H1 (cell line): ENCODE results near the gene TCL1A. TPM values are rescaled to one million over a fixed set of nuclear protein-coding genes. Genes with fewer than 3 reads are reported as not detected.

Experiments
- CTCF ChIA-PET: fragments of 300-600 bp; sonication (Branson Sonifier 250); formaldehyde crosslinking; loops from one replicate; lab custom pipeline; 2021; ENCODE audit not compliant: partially characterized antibody; lab: Charles Lee
- POLR2A ChIA-PET: fragments of 300-600 bp; sonication (Branson Sonifier 250); formaldehyde crosslinking; loops from one replicate; lab custom pipeline; 2021; ENCODE audit warnings: inconsistent platforms; ENCODE audit not compliant: partially characterized antibody; lab: Charles Lee
- DNase-seq, 2 experiments: peaks; one replicate each; pipeline versions ENCODE4 v3.0.0 to v3.0.0-alpha.2; 2010 to 2022; ENCODE audit warnings: low spot score in 2 of 2, low read depth in 1 of 2, mixed read lengths in 1 of 2
- FAIRE-seq: peaks from 2 replicates; lab custom pipeline; 2011; peaks lifted over from hg19 to GRCh38; lab: Jason Lieb, UNC
- H2AFZ ChIP-seq: 2 replicates; pipeline ENCODE4 v1.8.1; 2012; ENCODE audit warnings: low read length, inconsistent platforms
- H2AK5ac ChIP-seq: 2 replicates; pipeline ENCODE4 v1.6.1; 2013; ENCODE audit warnings: low read depth, low read length
- H2BK120ac ChIP-seq: replicated peaks from 2 replicates; pipeline ENCODE3; 2013; ENCODE audit warnings: low read depth, low read length, inconsistent platforms
- H2BK12ac ChIP-seq: 2 replicates; pipeline ENCODE4 v1.6.1; 2013; ENCODE audit warnings: low read depth, low read length
- H2BK15ac ChIP-seq: 2 replicates; pipeline ENCODE4 v1.6.1; 2013; ENCODE audit warnings: low read length
- H2BK20ac ChIP-seq: 2 replicates; pipeline ENCODE4 v1.6.1; 2013; ENCODE audit warnings: low read length
- H2BK5ac ChIP-seq: 2 replicates; pipeline ENCODE4 v1.6.1; 2013; ENCODE audit warnings: low read depth, low read length
- H3K14ac ChIP-seq: 2 replicates; pipeline ENCODE4 v1.6.1; 2013; ENCODE audit warnings: inconsistent platforms; ENCODE audit not compliant: insufficient read length
- H3K18ac ChIP-seq: 2 replicates; pipeline ENCODE4 v1.6.1; 2013; ENCODE audit warnings: low read length; ENCODE audit errors: extremely low read depth
- H3K23ac ChIP-seq: 2 replicates; pipeline ENCODE4 v1.6.1; 2013; ENCODE audit warnings: inconsistent platforms; ENCODE audit not compliant: insufficient read length
- H3K23me2 ChIP-seq: 2 replicates; pipeline ENCODE4 v1.6.1; 2013; ENCODE audit warnings: low read depth, low read length
- H3K27ac ChIP-seq: 2 replicates; pipeline ENCODE4 v1.6.1; 2011; ENCODE audit warnings: low read depth, low read length, inconsistent platforms
- H3K27me3 ChIP-seq, 4 experiments: replicated peaks in 1 of 4; 1 replicate in 1 of 4; 2 replicates in 3 of 4; pipeline versions ENCODE4 v1.6.1 to v1.8.1; 2011 to 2013; ENCODE audit warnings: low read length in 3 of 4, mild to moderate bottlenecking in 3 of 4, inconsistent platforms in 2 of 4, mixed read lengths in 2 of 4, moderate library complexity in 1 of 4; ENCODE audit not compliant: control insufficient read depth in 3 of 4, insufficient read depth in 3 of 4; ENCODE audit errors: extremely low read depth in 1 of 4
- H3K36me3 ChIP-seq, 4 experiments: 2 replicates each; pipeline versions ENCODE4 v1.6.1 to v1.8.1; 2011 to 2013; ENCODE audit warnings: mild to moderate bottlenecking in 4 of 4, low read length in 3 of 4, moderate library complexity in 2 of 4, control low read depth in 1 of 4, inconsistent platforms in 1 of 4; ENCODE audit not compliant: insufficient read depth in 4 of 4, control insufficient read depth in 2 of 4
- H3K4ac ChIP-seq: replicated peaks from 2 replicates; pipeline ENCODE3; 2013; ENCODE audit warnings: low read length, low read depth, mixed read lengths, inconsistent platforms; ENCODE audit not compliant: insufficient read length
- H3K4me1 ChIP-seq, 4 experiments: replicated peaks in 1 of 4; 1 replicate in 1 of 4; 2 replicates in 3 of 4; pipeline versions ENCODE4 v1.6.1 to v1.8.1; 2011 to 2013; ENCODE audit warnings: low read length in 3 of 4, inconsistent platforms in 2 of 4, mixed read lengths in 1 of 4; ENCODE audit not compliant: insufficient read depth in 4 of 4, control insufficient read depth in 3 of 4
- H3K4me2 ChIP-seq, 2 experiments: 2 replicates each; pipeline versions ENCODE4 v1.6.1 to v1.8.1; 2011 to 2013; ENCODE audit warnings: low read depth in 2 of 2, low read length in 2 of 2, control low read depth in 1 of 2, inconsistent platforms in 1 of 2, mild to moderate bottlenecking in 1 of 2; ENCODE audit not compliant: insufficient read depth in 1 of 2
- H3K4me3 ChIP-seq, 4 experiments: fragments of 200-600, 300-600 bp in 1 of 4; sonication (generic), shearing (Covaris generic), sonication (Bioruptor Twin) in 1 of 4; 2 replicates each; pipeline versions ENCODE4 v1.5.1 to v1.8.1; 2011 to 2016; ENCODE audit warnings: low read length in 4 of 4, low read depth in 3 of 4, control low read depth in 2 of 4, inconsistent platforms in 2 of 4, mild to moderate bottlenecking in 2 of 4, mixed read lengths in 1 of 4, moderate library complexity in 1 of 4; ENCODE audit not compliant: insufficient read depth in 2 of 4; ENCODE audit errors: extremely low read depth in 1 of 4
- H3K56ac ChIP-seq: replicated peaks from 2 replicates; pipeline ENCODE3; 2013; ENCODE audit warnings: low read depth, mild to moderate bottlenecking, mixed read lengths, low read length, inconsistent platforms; ENCODE audit not compliant: insufficient read length
- H3K79me1 ChIP-seq: 2 replicates; pipeline ENCODE4 v1.6.1; 2013; ENCODE audit warnings: low read depth, low read length, control low read depth
- H3K79me2 ChIP-seq, 2 experiments: 2 replicates each; pipeline versions ENCODE4 v1.6.1 to v1.8.1; 2012 to 2013; ENCODE audit warnings: low read length in 2 of 2, mild to moderate bottlenecking in 2 of 2, inconsistent platforms in 1 of 2; ENCODE audit not compliant: insufficient read depth in 2 of 2, control insufficient read depth in 1 of 2
- H3K9ac ChIP-seq, 4 experiments: replicated peaks in 1 of 4; 1 replicate in 1 of 4; 2 replicates in 3 of 4; pipeline versions ENCODE4 v1.6.1 to v1.8.1; 2011 to 2013; ENCODE audit warnings: low read depth in 3 of 4, low read length in 3 of 4, control low read depth in 2 of 4, mild to moderate bottlenecking in 2 of 4, moderate library complexity in 2 of 4, inconsistent platforms in 1 of 4; ENCODE audit errors: extremely low read depth in 1 of 4
- H3K9me3 ChIP-seq, 2 experiments: 2 replicates each; pipeline versions ENCODE4 v1.6.1 to v1.8.1; 2012 to 2013; ENCODE audit warnings: mild to moderate bottlenecking in 2 of 2, moderate library complexity in 2 of 2, control low read depth in 1 of 2, inconsistent platforms in 1 of 2, low read depth in 1 of 2, low read length in 1 of 2, mixed read lengths in 1 of 2; ENCODE audit not compliant: insufficient read depth in 2 of 2
- H4K20me1 ChIP-seq, 2 experiments: replicated peaks in 1 of 2; 2 replicates each; pipeline versions ENCODE3 to v1.8.1; 2011 to 2013; ENCODE audit warnings: inconsistent platforms in 2 of 2, low read length in 2 of 2, mild to moderate bottlenecking in 1 of 2; ENCODE audit not compliant: insufficient read depth in 2 of 2, control insufficient read depth in 1 of 2
- H4K5ac ChIP-seq: 2 replicates; pipeline ENCODE4 v1.6.1; 2013; ENCODE audit warnings: low read length, low read depth, mixed read lengths, inconsistent platforms; ENCODE audit not compliant: insufficient read length
- H4K8ac ChIP-seq: 2 replicates; pipeline ENCODE4 v1.8.0; 2013; ENCODE audit warnings: mild to moderate bottlenecking, moderate library complexity, low read length, inconsistent platforms; ENCODE audit not compliant: insufficient read depth; ENCODE audit errors: extremely low read depth
- H4K91ac ChIP-seq: replicated peaks from 2 replicates; pipeline ENCODE3; 2013; ENCODE audit warnings: low read length, mixed read lengths, inconsistent platforms; ENCODE audit not compliant: insufficient read length
- GABPA ChIP-seq: IDR thresholded peaks from 2 replicates; pipeline ENCODE4 v1.6.1; 2011; ENCODE audit warnings: mild to moderate bottlenecking, low read length, moderate library complexity, borderline replicate concordance; ENCODE audit not compliant: insufficient read depth
- POLR2A ChIP-seq, 2 experiments: IDR thresholded peaks; 1 replicate in 1 of 2; 2 replicates in 1 of 2; pipeline ENCODE4 v1.6.1; 2011; ENCODE audit warnings: low read depth in 2 of 2, low read length in 2 of 2, mild to moderate bottlenecking in 2 of 2; ENCODE audit errors: control extremely low read depth in 1 of 2
- RNF2 ChIP-seq: fragments of 200-900, 300-1000 bp; sonication (generic); IDR thresholded peaks from 2 replicates; pipeline ENCODE4 v1.7.1; 2016; ENCODE audit warnings: borderline replicate concordance, low read depth, mild to moderate bottlenecking, antibody characterized with exemption, low read length; ENCODE audit not compliant: poor library complexity, severe bottlenecking; ENCODE audit errors: missing control alignments
- SP1 ChIP-seq: IDR thresholded peaks from 2 replicates; pipeline ENCODE4 v1.6.1; 2011; ENCODE audit warnings: low read depth, low read length
- WGBS, 2 experiments: shearing (Covaris generic) in 1 of 2; methylation state at CpG; one replicate each; pipeline versions ENCODE4 v1.1.6 to v1.1.7; 2013 to 2015; ENCODE audit warnings: low lambda C conversion rate in 2 of 2, mixed read lengths in 2 of 2, inconsistent platforms in 1 of 2, low coverage in 1 of 2, missing lambda C conversion rate in 1 of 2; ENCODE audit not compliant: insufficient replicate concordance in 2 of 2, insufficient coverage in 1 of 2, insufficient read length in 1 of 2; ENCODE audit errors: extremely low coverage in 1 of 2, missing lambda C conversion rate in 1 of 2; 5-methylcytosine and 5-hydroxymethylcytosine counted together
- polyA plus RNA-seq, 7 experiments: library from polyadenylated mRNA; depleted of rRNA in 3 of 7; stranded (reverse) in 5 of 7; unstranded in 2 of 7; fragments of >200 nt in 5 of 7; fragments of 200-250 nt in 2 of 7; gene quantifications; 1 replicate in 5 of 7; 2 replicates in 1 of 7; 4 replicates in 1 of 7; pipeline versions ENCODE4 v1.2.1 to v1.2.3, GENCODE V29; 2011 to 2013; ENCODE audit warnings: missing spikeins in 2 of 7, mixed read lengths in 2 of 7
- total RNA-seq: library from RNA; stranded (reverse); fragmentation: NEBNext Ultra II Directional; extraction: Animal tissue kit (Norgen Biotek cat#: 25700); gene quantifications from 2 replicates; pipeline ENCODE4 v1.2.1, GENCODE V29; 2021
- TF ChIP-seq, protein P1 (sequence below): IDR thresholded peaks from 2 replicates; pipeline ENCODE4 v1.6.1; 2012; ENCODE audit warnings: inconsistent platforms

Gene TCL1A
- total and polyA plus RNA-seq, 2 of the 8 experiments (the other 6 are each of a cell fraction or from before 2014, with no cell fraction given): 0.35 to 7.6 TPM

DNA sequence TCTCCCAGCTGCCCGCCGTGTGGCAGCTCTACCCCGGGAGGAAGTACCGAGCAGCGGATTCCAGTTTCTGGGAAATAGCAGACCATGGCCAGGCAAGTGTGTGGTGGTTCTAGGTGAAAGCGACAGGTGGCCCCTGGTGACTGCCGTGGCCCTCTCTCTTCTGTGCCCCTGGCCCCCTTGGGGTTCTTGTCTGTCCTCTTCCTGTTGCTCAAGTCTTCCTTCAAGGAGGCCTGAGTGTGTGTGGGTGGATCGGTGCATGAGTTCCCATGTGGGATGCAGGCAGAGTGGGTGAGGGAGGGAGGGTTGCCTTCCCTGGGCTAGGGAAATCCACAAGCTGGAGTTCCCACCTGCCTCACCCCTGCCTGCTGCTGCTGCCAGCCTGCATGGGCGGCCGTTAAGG is 23.1 kb downstream of the TCL1A start:
- Histone ChIP-seq H2BK5ac (no peak overlapping the region), H3K27ac (no peak overlapping the region), H3K79me2 (no peaks in the 10 kb centered on the region), H4K91ac (no peak overlapping the region), H4K8ac (no peak overlapping the region), H3K4ac (no peak overlapping the region)
- TF ChIP-seq POLR2A (IDR thresholded peaks at IDR 0.05; ENCODE audit: control extremely low read depth in 1 of 2, low read depth in 2 of 2, low read length in 2 of 2): no peak
- TF ChIP-seq, protein P1, sequence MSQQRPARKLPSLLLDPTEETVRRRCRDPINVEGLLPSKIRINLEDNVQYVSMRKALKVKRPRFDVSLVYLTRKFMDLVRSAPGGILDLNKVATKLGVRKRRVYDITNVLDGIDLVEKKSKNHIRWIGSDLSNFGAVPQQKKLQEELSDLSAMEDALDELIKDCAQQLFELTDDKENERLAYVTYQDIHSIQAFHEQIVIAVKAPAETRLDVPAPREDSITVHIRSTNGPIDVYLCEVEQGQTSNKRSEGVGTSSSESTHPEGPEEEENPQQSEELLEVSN: no peak; the same call in 1 of the 2 replicates
- TF ChIP-seq SP1: no peak
- TF ChIP-seq GABPA: no peak
- TF ChIP-seq RNF2: no peak
- TF ChIP-seq, all 59 proteins: peak for 0
- H2AFZ ChIP-seq: no peak overlapping the region
- H3K14ac ChIP-seq: no peak overlapping the region
- no peaks in the 10 kb centered on the region for H3K23me2 ChIP-seq
- H3K4me3 ChIP-seq: no peak overlapping the region
- no peaks in the 10 kb centered on the region for H3K9me3 ChIP-seq
- H3K56ac ChIP-seq: no peak overlapping the region
- H4K5ac ChIP-seq: no peak overlapping the region
- DNase-seq (no peak), FAIRE-seq (no peak)
- H2AK5ac ChIP-seq: no peak overlapping the region
- H3K18ac ChIP-seq: no peak overlapping the region; the same call in 1 of the 2 replicates
- no peak overlapping the region for H3K9ac ChIP-seq
- no peaks in the 10 kb centered on the region for H3K79me1 ChIP-seq
- WGBS, 2 experiments: 92% methylated on average over 10 of the region's 10 CpGs; no CpG with 5 or more reads in 1 of the 2 experiments
- no peak overlapping the region for H3K23ac ChIP-seq
- H3K4me2 ChIP-seq: no peak overlapping the region
- no peak overlapping the region for H2BK120ac ChIP-seq
- H3K27me3 ChIP-seq: peaks cover 0 to 5% (median 0%) of the 10 kb centered on the region in 4 experiments; a peak in 4 of 7 replicates
- H3K4me1 ChIP-seq: peaks cover 4 to 11% (median 6%) of the 10 kb centered on the region in 4 experiments
- H2BK15ac ChIP-seq: no peak overlapping the region
- no peak overlapping the region for H2BK12ac ChIP-seq
- ChIA-PET CTCF (interaction anchor here (1.1 to 5.0 kb wide), 3 partner anchors 10 to 408 kb away, joined by 3 to 14 read pairs (median 8); no protein-coding TSS in a partner anchor), POLR2A (no interaction called here)
- H4K20me1 ChIP-seq: no peaks in the 10 kb centered on the region
- no peak overlapping the region for H2BK20ac ChIP-seq
- no peaks in the 10 kb centered on the region for H3K36me3 ChIP-seq
